Activated CD8-positive, alpha-beta memory T cell treated with anti-CD3 and anti-CD28 coated beads for 36 hours (primary cell): ENCODE measurements around the gene VPS50. TPM values are rescaled to one million over a fixed set of nuclear protein-coding genes. Genes with fewer than 3 reads are reported as not detected.

Source experiments
- CTCF ChIA-PET: fragments of 350-600 bp; sonication (Branson Sonifier 250); formaldehyde crosslinking; loops from one replicate; lab custom pipeline; 2021; ENCODE audit warnings: antibody characterized with exemption; lab: Charles Lee
- POLR2A ChIA-PET: fragments of 350-600 bp; sonication (Branson Sonifier 250); formaldehyde crosslinking; loops from one replicate; lab custom pipeline; 2021; ENCODE audit warnings: antibody characterized with exemption; lab: Charles Lee
- total RNA-seq, 2 experiments: library from RNA; stranded (reverse); gene quantifications; one replicate each; pipeline ENCODE4 v1.2.3, GENCODE V29; 2021

The VPS50 gene, protein sequence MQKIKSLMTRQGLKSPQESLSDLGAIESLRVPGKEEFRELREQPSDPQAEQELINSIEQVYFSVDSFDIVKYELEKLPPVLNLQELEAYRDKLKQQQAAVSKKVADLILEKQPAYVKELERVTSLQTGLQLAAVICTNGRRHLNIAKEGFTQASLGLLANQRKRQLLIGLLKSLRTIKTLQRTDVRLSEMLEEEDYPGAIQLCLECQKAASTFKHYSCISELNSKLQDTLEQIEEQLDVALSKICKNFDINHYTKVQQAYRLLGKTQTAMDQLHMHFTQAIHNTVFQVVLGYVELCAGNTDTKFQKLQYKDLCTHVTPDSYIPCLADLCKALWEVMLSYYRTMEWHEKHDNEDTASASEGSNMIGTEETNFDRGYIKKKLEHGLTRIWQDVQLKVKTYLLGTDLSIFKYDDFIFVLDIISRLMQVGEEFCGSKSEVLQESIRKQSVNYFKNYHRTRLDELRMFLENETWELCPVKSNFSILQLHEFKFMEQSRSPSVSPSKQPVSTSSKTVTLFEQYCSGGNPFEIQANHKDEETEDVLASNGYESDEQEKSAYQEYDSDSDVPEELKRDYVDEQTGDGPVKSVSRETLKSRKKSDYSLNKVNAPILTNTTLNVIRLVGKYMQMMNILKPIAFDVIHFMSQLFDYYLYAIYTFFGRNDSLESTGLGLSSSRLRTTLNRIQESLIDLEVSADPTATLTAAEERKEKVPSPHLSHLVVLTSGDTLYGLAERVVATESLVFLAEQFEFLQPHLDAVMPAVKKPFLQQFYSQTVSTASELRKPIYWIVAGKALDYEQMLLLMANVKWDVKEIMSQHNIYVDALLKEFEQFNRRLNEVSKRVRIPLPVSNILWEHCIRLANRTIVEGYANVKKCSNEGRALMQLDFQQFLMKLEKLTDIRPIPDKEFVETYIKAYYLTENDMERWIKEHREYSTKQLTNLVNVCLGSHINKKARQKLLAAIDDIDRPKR
- 10 to 100 TPM; 24.7 to 26.0 TPM for total RNA-seq

DNA sequence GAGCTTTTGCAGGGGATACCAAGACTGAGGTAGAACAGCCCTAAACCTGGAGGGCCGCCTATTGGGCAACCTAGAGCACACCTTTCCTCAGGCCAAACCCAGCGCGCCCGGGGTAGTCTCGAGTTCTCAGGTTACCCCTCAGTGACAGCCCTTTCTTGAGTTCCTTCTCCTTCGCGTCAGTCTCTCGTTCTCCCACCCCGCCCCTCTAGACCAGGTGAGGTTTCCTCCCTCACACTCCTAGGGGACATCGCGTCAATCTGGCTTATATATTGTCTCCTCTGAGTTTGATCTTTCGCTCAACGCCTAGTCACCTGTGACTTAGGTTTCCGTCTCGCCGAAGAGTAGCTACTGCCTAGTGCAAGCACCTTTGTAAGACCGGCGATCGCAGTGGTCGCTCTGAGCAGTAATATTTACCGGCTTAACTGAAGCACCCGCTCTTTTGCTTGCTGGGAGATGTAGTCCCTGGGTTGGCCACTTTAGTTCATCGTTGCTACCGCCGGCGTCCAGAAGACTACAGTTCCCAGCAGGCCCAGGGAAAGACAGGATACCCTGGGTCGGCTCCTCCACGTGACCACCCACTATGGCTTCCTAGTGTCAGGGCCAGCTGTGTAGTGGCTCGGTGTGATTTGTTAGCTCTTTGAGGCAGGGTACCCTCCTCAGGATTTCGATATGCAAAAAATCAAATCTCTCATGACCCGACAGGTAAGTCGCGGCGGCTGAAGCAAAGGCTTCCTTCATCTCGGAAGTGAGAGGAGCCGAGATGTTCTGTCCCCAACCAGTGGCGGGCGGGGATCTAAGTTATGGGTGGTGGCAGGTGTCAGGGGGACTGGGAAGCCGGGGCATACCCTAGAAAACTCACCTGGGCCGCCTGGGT lies at the start of gene VPS50:
TSS of gene VPS50 (plus strand) at position 568 of the 874 bp plus-strand sequence. CDS start at position 670, 102 bp downstream.
- CTCF ChIA-PET, result interaction anchor here (1.1 to 1.6 kb wide), 3 partner anchors 16 to 319 kb away, joined by 3 to 4 read pairs (median 3); partner anchors contain the start of gene SAMD9
- POLR2A ChIA-PET, result interaction anchor here (0.9 kb wide), 1 partner anchor 9 kb away, joined by 5 read pairs; no protein-coding TSS in a partner anchor

DNA sequence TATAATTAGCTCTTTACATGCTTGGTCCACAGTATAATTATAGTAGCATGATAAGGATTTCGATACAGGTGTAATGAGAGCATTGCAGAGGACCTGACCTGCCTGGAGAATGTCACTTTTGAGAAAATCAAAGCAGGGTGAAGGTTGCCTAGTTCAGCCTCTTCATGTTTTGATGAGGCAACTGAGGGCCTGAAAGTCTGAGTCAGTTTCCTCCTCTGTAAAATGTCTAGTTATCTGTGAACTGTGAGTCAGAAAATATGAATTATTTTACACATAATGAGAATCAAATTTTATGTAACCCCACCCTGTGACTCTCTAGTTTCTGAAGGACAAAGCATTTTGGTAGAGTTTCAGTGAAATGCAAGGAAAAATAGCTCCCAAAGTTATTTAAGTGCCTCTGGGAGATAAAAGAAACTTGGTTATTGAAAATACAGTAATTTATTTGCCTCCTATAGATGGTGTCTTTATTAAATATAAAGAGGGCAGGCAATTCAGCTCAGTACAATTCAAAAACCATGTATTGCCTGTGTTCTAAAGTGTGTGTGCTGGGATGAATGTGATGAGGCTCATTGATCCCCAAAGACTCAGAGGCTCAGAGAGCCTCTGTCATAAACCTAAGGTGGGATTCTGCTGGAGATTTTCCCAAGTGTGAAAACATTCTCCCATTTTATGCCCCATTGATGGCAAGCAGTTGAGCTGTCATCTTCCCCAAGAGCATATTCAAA lies 46.7 kb upstream of the VPS50 start:
- POLR2A ChIA-PET, result no interaction called here
- CTCF ChIA-PET, result interaction anchor here (1.4 kb wide), 1 partner anchor 9 kb away, joined by 3 read pairs; no protein-coding TSS in a partner anchor

DNA sequence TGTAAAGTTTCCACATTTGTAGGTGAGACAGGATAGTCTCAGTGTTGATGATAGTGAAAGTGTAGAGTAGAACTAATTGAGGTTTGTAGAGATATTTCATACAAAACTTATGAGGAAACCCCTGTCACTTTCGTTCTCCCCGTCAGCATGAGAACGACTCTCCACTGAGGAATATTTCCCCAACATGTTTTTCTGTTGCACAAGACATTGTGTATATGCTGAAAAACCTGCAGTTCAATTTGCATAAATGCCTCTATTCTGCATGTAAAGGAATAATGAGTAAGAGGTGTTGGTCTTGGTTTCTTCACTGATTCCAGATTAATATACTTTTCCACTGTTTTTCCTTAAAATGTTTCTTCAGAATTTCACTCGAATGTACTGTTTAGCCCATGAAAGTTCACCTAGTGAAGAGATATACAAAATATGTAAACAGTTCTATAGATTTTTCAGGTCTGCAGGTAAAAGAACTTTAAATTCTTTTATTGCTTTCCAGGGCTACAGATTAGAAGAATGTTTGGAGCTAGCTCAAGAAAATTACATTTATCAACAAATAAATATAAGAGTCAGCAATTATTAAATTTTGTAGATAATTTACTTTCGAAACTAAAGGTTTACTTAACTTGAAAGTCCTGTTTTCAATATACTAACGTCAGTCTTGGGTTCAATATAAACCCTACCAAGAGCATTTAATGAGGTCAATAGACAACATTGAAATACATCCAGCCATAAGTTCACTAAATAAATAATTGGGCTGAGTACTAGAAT lies 43.1 kb upstream of the VPS50 start:
- ChIA-PET CTCF (no interaction called here), POLR2A (no interaction called here)

DNA sequence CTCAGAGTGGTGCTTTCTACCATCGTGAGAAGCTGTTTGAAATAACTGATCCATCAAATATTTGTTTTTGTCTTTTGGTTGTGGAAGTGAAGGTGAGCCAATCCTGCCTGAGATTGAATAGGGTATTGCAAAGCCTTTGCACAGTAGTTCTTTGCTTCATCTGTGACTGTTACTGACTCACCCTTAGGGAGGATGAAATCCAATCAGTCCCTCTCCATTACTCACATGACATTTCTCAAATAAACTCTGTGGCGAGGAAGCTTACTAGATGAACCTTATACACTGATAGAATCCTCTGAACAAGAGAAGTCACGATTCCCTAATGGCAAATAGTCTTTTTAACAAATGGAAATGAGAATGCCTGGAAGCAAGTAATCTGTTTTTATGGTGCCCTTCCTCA lies 37.8 kb upstream of the VPS50 start:
- CTCF ChIA-PET, result interaction anchor here (1.3 kb wide), 2 partner anchors 8 to 34 kb away, joined by 3 read pairs; no protein-coding TSS in a partner anchor

DNA sequence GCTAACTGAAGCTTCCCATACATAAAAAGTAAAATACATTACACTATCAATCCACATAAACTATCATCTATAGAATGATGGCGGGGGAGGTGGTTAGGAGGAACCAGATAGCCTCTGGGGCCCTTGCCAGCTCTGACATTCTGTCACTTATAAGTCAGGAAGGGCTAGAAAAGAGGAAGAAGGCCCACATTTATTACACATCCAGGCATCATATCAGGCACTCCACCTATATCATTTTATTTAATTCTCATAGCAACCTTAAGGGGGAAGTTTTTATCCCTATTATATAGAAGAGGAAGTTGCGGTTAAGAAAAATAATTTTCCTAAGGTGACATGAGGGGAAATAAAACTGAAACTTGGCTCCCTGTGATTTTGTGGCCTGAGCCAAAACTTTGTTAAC lies 35.8 kb upstream of the VPS50 start:
- POLR2A ChIA-PET, result interaction anchor here (0.5 kb wide), 1 partner anchor 606 kb away, joined by 6 read pairs; no protein-coding TSS in a partner anchor
- CTCF ChIA-PET, result interaction anchor here (0.6 kb wide), 1 partner anchor 164 kb away, joined by 3 read pairs; no protein-coding TSS in a partner anchor

More for the DNA sequence above, 37.8 kb upstream of the VPS50 start:
- POLR2A ChIA-PET, result no interaction called here

DNA sequence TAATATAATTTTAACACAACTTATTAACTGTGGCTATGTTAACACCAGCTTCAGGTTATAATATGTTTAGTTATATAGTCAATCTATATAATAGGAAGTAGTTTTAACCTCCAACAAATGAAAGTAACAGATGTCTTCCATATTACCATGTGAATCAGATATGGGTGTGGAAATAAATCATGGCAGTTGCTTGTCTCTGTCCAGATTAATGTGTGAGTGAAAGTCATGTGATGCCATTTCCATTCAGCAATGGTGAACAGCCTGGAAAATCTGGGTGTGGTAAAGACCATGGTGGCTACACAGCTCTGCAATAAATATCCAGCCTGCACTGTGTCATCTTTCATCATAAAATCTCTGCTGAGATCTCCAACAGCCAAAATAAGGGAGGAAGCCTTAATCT lies 33.7 kb upstream of the VPS50 start:
- CTCF ChIA-PET, result no interaction called here
- POLR2A ChIA-PET, result no interaction called here

DNA sequence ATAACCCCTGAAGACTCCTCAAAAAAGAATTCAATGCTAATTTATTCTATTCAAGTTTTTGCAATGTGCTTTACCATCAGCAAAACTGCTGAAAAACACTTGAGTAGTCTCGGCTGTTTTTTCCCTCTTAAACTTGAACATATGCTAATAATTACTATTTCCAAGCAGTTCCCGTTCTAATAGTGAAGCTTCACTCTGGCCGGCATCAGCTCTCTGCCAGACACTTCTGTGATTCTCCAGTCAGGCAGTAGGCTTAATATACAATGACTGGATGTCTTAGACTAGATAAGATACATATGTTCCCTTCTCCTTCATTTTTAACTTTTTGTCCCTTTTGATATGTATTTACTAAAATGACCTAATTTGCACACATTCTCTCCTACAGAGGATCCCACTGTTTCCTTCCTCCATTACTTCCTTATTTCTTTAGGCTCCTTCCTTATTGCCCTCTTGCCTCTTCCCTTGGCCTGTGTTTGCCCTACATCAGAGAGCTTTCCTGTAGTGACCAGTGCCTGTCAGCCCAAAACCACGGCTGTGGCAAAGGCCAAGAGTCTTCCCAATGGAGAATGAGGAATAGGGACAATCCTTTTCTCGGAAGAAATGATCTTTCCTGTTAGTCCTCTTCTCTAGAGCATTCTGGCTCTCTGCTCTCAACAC lies 29.4 kb upstream of the VPS50 start:
- CTCF ChIA-PET, result no interaction called here
- POLR2A ChIA-PET, result no interaction called here

DNA sequence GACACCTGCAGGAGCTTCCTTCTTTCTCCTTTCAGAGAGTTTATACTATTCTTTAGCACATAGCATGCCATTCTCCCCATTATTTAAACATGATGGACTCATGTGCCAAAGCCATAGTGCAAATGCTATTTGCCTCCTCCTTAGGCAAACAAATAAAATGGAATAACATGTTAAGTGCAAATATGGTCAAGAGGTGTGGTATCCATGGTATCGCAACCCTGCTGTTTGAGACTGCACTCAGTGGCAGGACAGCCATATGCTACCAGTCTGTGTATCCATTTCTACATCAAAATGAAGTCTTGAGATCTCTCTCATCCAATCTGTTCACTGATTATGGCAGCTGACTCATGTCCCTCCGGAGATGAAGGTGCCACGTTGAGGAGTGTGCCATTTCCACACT lies 28.7 kb upstream of the VPS50 start:
- CTCF ChIA-PET, result no interaction called here
- POLR2A ChIA-PET, result no interaction called here

DNA sequence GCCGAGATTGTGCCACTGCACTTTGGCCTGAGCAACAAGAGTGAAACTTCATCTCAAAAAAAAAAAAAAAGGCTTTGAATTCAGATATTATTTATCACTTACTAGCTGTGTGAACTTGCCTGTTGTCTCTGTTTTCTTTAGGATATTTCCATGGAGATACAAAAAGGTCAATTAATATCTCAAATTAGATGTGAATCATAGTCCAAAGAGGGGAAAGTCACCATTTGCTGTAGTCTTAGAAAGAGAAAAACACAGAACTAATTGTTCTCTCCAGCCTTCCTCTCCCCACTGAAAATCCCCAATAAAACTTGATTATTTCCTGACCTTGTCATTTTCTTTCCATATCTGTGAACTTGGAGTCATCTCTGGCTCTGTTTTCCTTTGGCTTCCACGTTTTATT lies 27.1 kb upstream of the VPS50 start:
- ChIA-PET CTCF (no interaction called here), POLR2A (no interaction called here)

DNA sequence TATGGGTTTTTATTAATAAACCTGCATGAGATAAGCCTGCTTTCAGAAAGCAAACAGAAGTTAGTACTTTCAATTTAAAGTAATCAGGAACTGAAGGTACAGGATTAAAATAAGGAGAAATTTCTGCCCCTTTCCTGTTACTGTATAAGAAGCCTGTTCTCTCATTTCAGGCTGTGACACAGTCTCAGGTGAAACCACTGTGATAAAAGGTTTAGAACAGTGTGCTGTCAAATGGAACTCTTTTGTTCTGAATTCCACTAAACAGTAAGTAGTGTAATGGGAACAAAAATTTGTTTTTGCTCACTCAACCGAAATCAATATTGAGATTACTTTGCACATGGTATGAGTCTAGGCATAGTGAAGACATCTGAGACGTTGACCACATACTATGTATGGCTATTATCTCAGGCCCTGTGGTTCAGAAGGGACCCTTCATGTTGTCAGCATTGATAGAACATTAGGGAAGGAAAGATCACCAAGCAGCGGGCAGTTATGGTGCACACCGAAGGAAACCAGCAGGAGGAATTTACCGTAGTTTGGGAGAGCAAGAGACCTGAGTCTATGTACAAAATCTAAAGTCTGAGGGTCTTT lies 20.8 kb upstream of the VPS50 start:
- POLR2A ChIA-PET, result no interaction called here
- CTCF ChIA-PET, result interaction anchor here (0.6 kb wide), 1 partner anchor 109 kb away, joined by 4 read pairs; no protein-coding TSS in a partner anchor

DNA sequence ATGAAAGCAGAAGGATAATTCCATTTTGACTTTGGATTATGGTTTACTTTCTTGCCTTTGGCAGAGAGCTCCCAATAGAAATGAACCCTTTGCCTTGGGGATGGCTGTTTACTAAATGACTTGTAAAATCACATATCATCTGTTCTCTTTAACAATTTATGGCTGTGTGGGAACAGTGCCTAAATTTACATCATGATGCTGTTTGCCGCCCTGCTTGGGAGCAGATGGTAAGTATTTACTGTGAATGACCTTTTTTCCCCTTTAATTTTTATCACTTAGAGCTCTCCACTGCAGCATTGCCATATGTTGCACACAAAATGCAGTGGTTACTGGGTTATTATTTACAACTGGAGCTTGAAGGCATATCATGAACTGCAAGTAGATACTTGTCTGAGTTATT lies 19.3 kb upstream of the VPS50 start:
- ChIA-PET POLR2A (no interaction called here), CTCF (no interaction called here)

DNA sequence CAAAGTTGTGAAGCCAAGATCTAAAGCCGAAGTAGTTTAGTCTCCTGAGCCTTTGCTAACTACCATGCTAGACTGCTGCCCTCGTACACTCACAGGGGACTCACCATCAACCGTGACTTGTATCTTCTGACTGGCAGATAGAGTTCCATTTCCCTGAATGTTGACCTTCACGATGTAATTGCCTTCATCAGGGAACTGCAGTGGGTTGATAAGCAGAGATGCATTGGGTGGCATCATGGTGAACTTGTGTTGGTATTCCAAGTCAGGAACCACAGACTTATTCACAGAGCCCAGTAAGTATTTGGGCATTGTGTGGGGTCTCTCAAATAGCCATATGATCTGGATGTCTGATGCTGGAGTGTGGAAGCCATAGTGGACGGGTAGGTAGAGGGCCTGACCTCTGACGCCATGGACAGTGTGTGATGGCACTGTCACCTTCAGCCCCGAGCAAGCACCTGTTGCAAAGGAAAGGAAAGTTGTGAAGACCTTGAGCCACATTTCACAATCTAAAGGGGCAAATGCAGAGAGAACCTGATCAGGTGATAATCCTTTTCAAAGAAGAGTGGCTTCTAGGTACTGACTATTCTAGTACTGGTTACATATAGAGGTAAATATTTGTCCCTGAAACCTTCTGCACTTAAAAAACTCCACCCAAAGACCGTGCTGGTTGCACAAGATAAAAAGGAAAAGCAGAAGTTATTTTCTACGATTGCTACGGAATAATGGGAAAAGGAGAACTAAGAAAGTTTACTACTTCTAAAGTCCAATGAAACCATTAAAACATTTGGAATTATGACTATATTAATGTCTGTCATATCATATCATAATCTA lies 13.0 kb upstream of the VPS50 start:
- ChIA-PET CTCF (no interaction called here), POLR2A (no interaction called here)

DNA sequence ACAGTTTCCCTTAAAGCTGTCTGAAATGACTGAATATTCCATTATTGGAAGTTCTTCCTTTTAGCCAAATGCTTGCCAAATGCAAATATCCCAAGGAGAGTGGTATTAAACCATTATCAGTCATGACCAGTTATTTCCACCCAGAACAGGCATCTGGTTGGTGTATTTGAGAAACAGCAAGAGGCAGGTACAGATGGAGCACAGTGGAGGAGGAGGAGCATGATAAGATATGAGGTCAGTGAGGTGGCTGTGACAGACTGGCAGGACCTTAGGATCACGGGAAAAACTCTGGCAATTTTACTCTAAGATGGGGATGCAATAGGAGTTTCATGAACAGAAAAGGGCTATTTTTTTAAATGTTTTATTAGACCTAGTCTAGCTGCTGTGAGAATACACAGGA lies 12.3 kb upstream of the VPS50 start:
- ChIA-PET POLR2A (no interaction called here), CTCF (no interaction called here)

DNA sequence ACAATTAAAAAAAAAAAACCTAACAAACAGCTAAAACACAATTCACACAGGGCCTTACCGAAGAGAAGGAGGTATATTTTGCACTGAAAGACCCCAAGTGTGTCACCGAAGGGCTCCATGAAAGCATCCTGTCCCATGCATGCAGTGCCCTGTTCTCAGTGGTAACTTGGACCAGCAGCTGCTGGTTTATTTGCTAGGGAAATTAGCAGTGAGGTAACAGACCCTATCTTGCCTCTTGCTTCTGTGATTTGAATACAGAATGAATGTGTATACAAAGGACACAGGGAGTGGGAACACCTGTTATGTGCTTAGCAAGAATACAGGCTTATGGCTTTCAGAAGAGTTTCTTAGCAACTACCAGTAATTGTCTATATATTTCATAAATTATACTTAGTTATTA lies 5.9 kb upstream of the VPS50 start, which contains the start of gene HEPACAM2:
TSS of gene HEPACAM2 (minus strand) at position 160 of the 400 bp plus-strand sequence.
- POLR2A ChIA-PET, result no interaction called here

DNA sequence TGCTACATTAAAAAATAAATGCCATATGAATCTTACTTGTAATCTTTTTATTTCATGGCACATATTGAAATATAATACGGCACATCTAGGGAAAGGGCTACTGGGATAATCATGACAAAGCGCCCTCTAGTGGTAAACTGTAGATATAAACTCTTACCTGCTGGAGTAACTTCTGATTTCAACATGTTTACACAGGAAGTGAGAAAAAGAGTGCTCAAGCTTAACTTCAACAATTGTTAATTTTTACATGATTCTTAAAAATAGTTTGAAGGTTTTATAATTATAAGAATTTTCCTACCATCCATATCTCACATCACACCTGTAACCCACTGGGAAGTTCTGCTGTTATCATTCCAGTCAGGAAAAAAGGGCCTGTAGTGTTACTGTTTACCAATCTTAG lies 3.9 kb upstream of the VPS50 start:
- POLR2A ChIA-PET, result no interaction called here
- CTCF ChIA-PET, result interaction anchor here (0.7 to 1.5 kb wide), 3 partner anchors 22 to 48 kb away, joined by 3 to 4 read pairs (median 3); no protein-coding TSS in a partner anchor

More for the DNA sequence above, 5.9 kb upstream of the VPS50 start, which contains the start of gene HEPACAM2:
- CTCF ChIA-PET, result no interaction called here
